Esophagus squamous epithelium (tissue), 5 donors: ENCODE measurements around the gene PMEPA1. TPM values are rescaled to one million over a fixed set of nuclear protein-coding genes. Genes with fewer than 3 reads are reported as not detected.

ENCODE experiments used
- DNase-seq: peaks from one replicate; lab custom pipeline; 2025; lab: John Stamatoyannopoulos, UW
- H3K27ac ChIP-seq, 4 donors: fragments of 200-600 bp; sonication (generic); one replicate each; pipeline ENCODE4 v1.5.1; 2016 to 2019; ENCODE audit warnings: mild to moderate bottlenecking in 1 of 4
- H3K27me3 ChIP-seq, 4 donors: fragments of 200-600 bp; sonication (generic); 1 replicate in 3 of 4; 2 replicates in 1 of 4; pipeline versions ENCODE4 v1.5.1 to v1.6.0; 2017 to 2021; ENCODE audit warnings: antibody characterized with exemption in 1 of 4
- H3K36me3 ChIP-seq, 3 donors: fragments of 200-600 bp; sonication (generic); one replicate each; pipeline ENCODE4 v1.5.1; 2016 to 2019
- H3K4me1 ChIP-seq, 3 donors: fragments of 200-600 bp; sonication (generic); one replicate each; pipeline ENCODE4 v1.5.1; 2017 to 2019
- H3K4me3 ChIP-seq, 4 donors: fragments of 200-600 bp; sonication (generic); 1 replicate in 3 of 4; 2 replicates in 1 of 4; pipeline ENCODE4 v1.5.1; 2016 to 2019; ENCODE audit warnings: mild to moderate bottlenecking in 2 of 4, moderate library complexity in 1 of 4
- H3K9me3 ChIP-seq, 3 donors: fragments of 200-600 bp; sonication (generic); one replicate each; pipeline ENCODE4 v1.5.1; 2016 to 2019
- POLR2A ChIP-seq, 4 donors: fragments of 450-650 bp; IDR thresholded peaks; one replicate each; pipeline ENCODE4 v1.6.1; 2017; ENCODE audit warnings: antibody characterized with exemption in 4 of 4, mild to moderate bottlenecking in 4 of 4, moderate library complexity in 3 of 4
- WGBS, 2 donors: methylation state at CpG; one replicate each; pipeline ENCODE4 v1.1.5; 2018; 5-methylcytosine and 5-hydroxymethylcytosine counted together
- intact Hi-C: fragments of 100-400 bp; cut with DNase I; formaldehyde crosslinking; loops from one replicate; pipeline ENCODE4 v1.15.0; 2022
- total RNA-seq, 4 donors: library from RNA; depleted of rRNA; stranded (reverse); fragments of >200 nt; gene quantifications; one replicate each; pipeline ENCODE4 v1.1.0, GENCODE V29; 2016
- TF ChIP-seq, protein P1 (sequence below), 6 experiments: fragments of 450-650 bp in 4 of 6; fragments of 200-600 bp in 2 of 6; sonication (generic) in 2 of 6; IDR thresholded peaks; one replicate each; pipeline ENCODE4 v1.5.1; 2016 to 2019; ENCODE audit warnings: antibody characterized with exemption in 6 of 6, mild to moderate bottlenecking in 4 of 6, moderate library complexity in 4 of 6
- donor health status: DM: yes; HTN: yes; CAD: no.

Gene PMEPA1
- total RNA-seq, 4 donors from 2014 or later = 0.95 to 4.6 (median 2.6) TPM

DNA sequence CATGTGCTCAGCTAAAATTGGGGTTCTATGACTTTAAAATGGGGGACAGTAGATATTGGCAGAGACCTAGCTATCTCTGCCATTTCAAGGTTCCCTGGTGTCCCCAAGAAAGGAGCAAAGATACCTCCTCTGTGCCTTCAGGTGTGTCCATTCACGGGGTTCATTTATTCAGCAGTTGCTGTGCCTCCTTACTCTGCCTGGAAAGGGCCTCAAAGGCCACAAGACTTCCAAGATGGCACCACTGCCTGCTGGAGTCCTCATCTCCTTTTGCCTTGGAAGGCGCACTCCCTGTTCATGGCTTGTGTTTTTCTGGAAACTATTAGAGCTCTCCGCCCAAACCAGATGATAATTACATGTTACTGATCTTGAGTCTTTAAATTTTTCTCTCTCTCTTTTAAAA is 85.7 kb downstream of the PMEPA1 start:
- WGBS, 2 donors = 89 to 94% methylated on average over 3 of the region's 3 CpGs
- Histone ChIP-seq H3K4me3 (no peak overlapping the region), H3K9me3 (peaks cover 0 to 4% (median 0%) of the 10 kb centered on the region in 3 donors), H3K36me3 (no peaks in the 10 kb centered on the region), H3K27ac (no peak overlapping the region), H3K4me1 (peaks cover 8 to 53% (median 30%) of the 10 kb centered on the region in 3 donors), H3K27me3 (peaks cover 0 to 7% (median 0%) of the 10 kb centered on the region in 4 donors)
- intact Hi-C loops = no loop called here
- DNase-seq = no peak
- TF ChIP-seq POLR2A (IDR thresholded peaks at IDR 0.05) = no peak
- TF ChIP-seq, protein P1, sequence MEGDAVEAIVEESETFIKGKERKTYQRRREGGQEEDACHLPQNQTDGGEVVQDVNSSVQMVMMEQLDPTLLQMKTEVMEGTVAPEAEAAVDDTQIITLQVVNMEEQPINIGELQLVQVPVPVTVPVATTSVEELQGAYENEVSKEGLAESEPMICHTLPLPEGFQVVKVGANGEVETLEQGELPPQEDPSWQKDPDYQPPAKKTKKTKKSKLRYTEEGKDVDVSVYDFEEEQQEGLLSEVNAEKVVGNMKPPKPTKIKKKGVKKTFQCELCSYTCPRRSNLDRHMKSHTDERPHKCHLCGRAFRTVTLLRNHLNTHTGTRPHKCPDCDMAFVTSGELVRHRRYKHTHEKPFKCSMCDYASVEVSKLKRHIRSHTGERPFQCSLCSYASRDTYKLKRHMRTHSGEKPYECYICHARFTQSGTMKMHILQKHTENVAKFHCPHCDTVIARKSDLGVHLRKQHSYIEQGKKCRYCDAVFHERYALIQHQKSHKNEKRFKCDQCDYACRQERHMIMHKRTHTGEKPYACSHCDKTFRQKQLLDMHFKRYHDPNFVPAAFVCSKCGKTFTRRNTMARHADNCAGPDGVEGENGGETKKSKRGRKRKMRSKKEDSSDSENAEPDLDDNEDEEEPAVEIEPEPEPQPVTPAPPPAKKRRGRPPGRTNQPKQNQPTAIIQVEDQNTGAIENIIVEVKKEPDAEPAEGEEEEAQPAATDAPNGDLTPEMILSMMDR (IDR thresholded peaks at IDR 0.05) = no peak

- TF ChIP-seq, protein P1 (IDR thresholded peaks at IDR 0.05) = peak; percentile 57 to 85 (median 72)
- no peak for TF ChIP-seq POLR2A (IDR thresholded peaks at IDR 0.05)
- Histone ChIP-seq H3K27me3 (peaks cover 0 to 7% (median 0%) of the 10 kb centered on the region in 4 donors), H3K4me1 (peaks cover 8 to 54% (median 34%) of the 10 kb centered on the region in 3 donors), H3K27ac (no peak overlapping the region), H3K36me3 (no peaks in the 10 kb centered on the region), H3K9me3 (peaks cover 0 to 4% (median 0%) of the 10 kb centered on the region in 3 donors), H3K4me3 (no peak overlapping the region)
- 40 to 49% methylated on average over 7 to 12 of the region's 14 CpGs for WGBS, 2 donors
- intact Hi-C loops = no loop called here
- no peak for DNase-seq
Measured at GRCh38 chr20:57622579-57623381, 87.0 kb downstream of the PMEPA1 start.

GRCh38 chr20:57622201-57622570 is 87.6 kb downstream of the PMEPA1 start:
- TF ChIP-seq POLR2A (IDR thresholded peaks at IDR 0.05) = no peak
- TF ChIP-seq, protein P1 (IDR thresholded peaks at IDR 0.05) = no peak
- no peaks in the 10 kb centered on the region for H3K36me3 ChIP-seq
- peaks cover 8 to 50% (median 31%) of the 10 kb centered on the region in 3 donors for H3K4me1 ChIP-seq
- peaks cover 0 to 4% (median 0%) of the 10 kb centered on the region in 3 donors for H3K9me3 ChIP-seq
- 34 to 62% methylated on average over 6 of the region's 7 CpGs for whole genome bisulfite sequencing, 2 donors
- no peak overlapping the region for H3K4me3 ChIP-seq
- DNase-seq = no peak
- H3K27ac ChIP-seq = no peak overlapping the region
- H3K27me3 ChIP-seq = peaks cover 0 to 7% (median 0%) of the 10 kb centered on the region in 4 donors
- intact Hi-C loops = no loop called here

DNA sequence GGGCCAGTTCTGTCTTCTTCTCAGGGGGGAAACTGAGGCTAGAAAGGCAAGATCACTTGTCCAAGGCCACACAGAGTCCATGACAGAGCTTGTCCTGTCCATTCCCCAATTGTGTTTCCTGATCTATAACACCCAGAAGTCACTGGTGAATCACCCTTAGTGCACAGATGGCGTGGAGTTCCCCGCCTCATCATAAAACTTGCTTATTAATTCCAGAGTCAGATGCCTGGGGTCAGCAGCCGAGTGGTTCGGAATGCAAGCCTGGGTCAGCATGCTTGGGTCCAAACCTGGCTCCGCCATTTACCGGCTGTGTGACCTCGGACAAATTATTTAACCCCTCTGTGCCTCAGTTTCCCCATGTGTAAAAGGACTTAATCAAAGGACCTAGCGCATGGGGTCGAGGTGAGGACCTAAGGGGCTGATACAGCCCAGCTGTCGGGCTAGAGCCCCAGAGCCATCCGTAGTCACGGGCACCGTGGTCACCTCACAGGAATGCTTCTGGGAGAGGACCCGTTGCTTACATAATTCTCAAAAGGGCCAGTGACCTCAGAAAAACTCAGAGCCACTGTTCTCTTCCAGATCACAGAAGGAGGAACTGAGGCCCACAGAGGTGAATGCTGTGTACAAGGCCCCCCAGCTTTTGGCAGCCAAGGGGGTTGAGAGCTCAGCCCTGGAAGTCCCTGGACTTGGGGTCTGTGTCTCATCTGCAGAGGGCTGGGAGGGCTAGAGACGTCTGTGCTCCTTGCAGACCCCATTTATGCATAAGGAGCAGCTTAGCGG is 88.2 kb downstream of the PMEPA1 start:
- 64 to 78% methylated on average over 10 to 16 of the region's 16 CpGs for WGBS, 2 donors
- Histone ChIP-seq H3K4me1 (peaks cover 8 to 49% (median 31%) of the 10 kb centered on the region in 3 donors), H3K4me3 (no peak overlapping the region), H3K9me3 (peaks cover 0 to 4% (median 0%) of the 10 kb centered on the region in 3 donors), H3K27me3 (peaks cover 0 to 9% (median 0%) of the 10 kb centered on the region in 4 donors), H3K36me3 (no peaks in the 10 kb centered on the region), H3K27ac (peak overlapping the region in 2 of 4 donors; percentile 65 to 71)
- DNase-seq = no peak
- TF ChIP-seq POLR2A (IDR thresholded peaks at IDR 0.05) = no peak
- TF ChIP-seq, protein P1 (IDR thresholded peaks at IDR 0.05) = no peak
- intact Hi-C loops = no loop called here
